Measurements from ENCODE around the gene TJP2. TPM values are rescaled to one million over a fixed set of nuclear protein-coding genes. Genes with fewer than 3 reads are reported as not detected.

Gene TJP2
- total and polyA plus RNA-seq, 2 of the 4 experiments (the other 2 are of a cell fraction), result 38.3 to 49.3 TPM

GRCh38 chr9:69155341-69156030, 18.6 kb upstream of the TJP2 start:
- Histone ChIP-seq H3K18ac (ENCODE audit: low read depth, low read length) (no peak overlapping the region), H2AFZ (replicated peaks; ENCODE audit: low read length, poor library complexity) (no peak overlapping the region), H4K91ac (ENCODE audit: insufficient read depth, low read depth, low read length) (no peak overlapping the region), H4K20me1 (ENCODE audit: insufficient read depth, low read length) (peaks cover 3% of the 10 kb centered on the region; the same call in 1 of the 2 replicates), H4K8ac (ENCODE audit: low read depth in 2 of 2, low read length in 2 of 2) (no peak overlapping the region), H2AK9ac (replicated peaks; ENCODE audit: low read depth, low read length, poor library complexity) (no peak overlapping the region), H3K14ac (replicated peaks; ENCODE audit: low read depth, low read length) (no peak overlapping the region), H3K56ac (ENCODE audit: extremely low read depth, insufficient read depth, low read length) (no peak overlapping the region), H3K27ac (ENCODE audit: insufficient read depth, low read length) (no peak overlapping the region), H3K4me1 (ENCODE audit: control insufficient read depth, insufficient read depth, low read length) (peaks cover 2% of the 10 kb centered on the region; the same call in 1 of the 2 replicates), H3K9ac (ENCODE audit: low read depth, low read length) (no peak overlapping the region), H3K4me2 (ENCODE audit: low read depth, low read length) (no peak overlapping the region), H2BK20ac (ENCODE audit: low read depth, low read length) (no peak overlapping the region), H3K79me1 (ENCODE audit: low read depth in 1 of 2, low read length in 2 of 2) (peaks cover 4 to 25% of the 10 kb centered on the region in 2 experiments; a peak in 2 of 4 replicates), H3K23ac (ENCODE audit: low read depth, low read length) (no peak overlapping the region), H2BK120ac (ENCODE audit: low read depth, low read length) (no peak overlapping the region), H3K9me1 (ENCODE audit: insufficient read depth, low read length) (no peaks in the 10 kb centered on the region), H2BK15ac (ENCODE audit: low read depth, low read length) (no peak overlapping the region), H3K27me3 (ENCODE audit: control insufficient read depth, insufficient read depth, low read length) (no peaks in the 10 kb centered on the region), H3K9me3 (ENCODE audit: control insufficient read depth, insufficient read depth, low read length) (no peaks in the 10 kb centered on the region), H2BK5ac (ENCODE audit: low read depth, low read length, poor library complexity, severe bottlenecking) (no peak overlapping the region), H3K36me3 (ENCODE audit: control insufficient read depth, insufficient read depth, low read length) (no peaks in the 10 kb centered on the region), H2AK5ac (ENCODE audit: low read depth, low read length) (no peak overlapping the region), H3K4ac (ENCODE audit: low read depth, low read length) (no peak overlapping the region), H3K4me3 (ENCODE audit: insufficient read depth, low read depth, low read length) (no peak overlapping the region), H4K5ac (ENCODE audit: low read depth, low read length) (no peak overlapping the region)
- DNase-seq (no peak), ATAC-seq (ENCODE audit: low read depth) (no peak)
- TF ChIP-seq MAFK (IDR thresholded peaks at IDR 0.05; ENCODE audit: low read depth, low read length) (no peak), FOS (IDR thresholded peaks at IDR 0.05; ENCODE audit: low read depth, low read length) (no peak), RAD21 (IDR thresholded peaks at IDR 0.05; ENCODE audit: low read length) (no peak), RFX5 (IDR thresholded peaks at IDR 0.05; ENCODE audit: low read depth, low read length) (no peak), USF2 (IDR thresholded peaks at IDR 0.05; ENCODE audit: low read depth, low read length) (no peak), BHLHE40 (IDR thresholded peaks at IDR 0.05; ENCODE audit: low read depth, low read length) (no peak), CEBPB (IDR thresholded peaks at IDR 0.05; ENCODE audit: low read depth, low read length) (no peak)
- intact Hi-C loops (cut with micrococcal nuclease) (no loop called here), in situ Hi-C loops (cut with MboI; ENCODE audit: low sequenced_read_pairs) (no loop called here), dilution Hi-C loops (cut with HindIII; ENCODE audit: low sequenced_read_pairs, unreplicated experiment) (no loop called here)
- CTCF ChIA-PET, result interaction anchor here (0.7 to 1.2 kb wide), 3 partner anchors 12 to 791 kb away, joined by 3 to 4 read pairs (median 4); partner anchors contain the start of gene FXN
- WGBS, 2 experiments (ENCODE audit: extremely low coverage in 2 of 2, insufficient read length in 1 of 2), result 100% methylated on average over 2 of the region's 8 CpGs; no CpG with 5 or more reads in 1 of the 2 experiments
- no TSS peak for BruUV-seq (replicated peaks)
- POLR2A ChIA-PET (ENCODE audit: unreplicated experiment), result interaction anchor here (0.6 to 0.7 kb wide), 2 partner anchors 21 to 1775 kb away, joined by 6 to 9 read pairs; no protein-coding TSS in a partner anchor
